HUES64 (cell line): ENCODE measurements around the gene APIP.
"Not testable (repeated sequence)": the region's sequence is repeated elsewhere in the genome, so short reads cannot be mapped to it uniquely, and the experiment has no call there.

Experiments
- H3K27ac ChIP-seq: 2 replicates; pipeline ENCODE4 v1.7.0; 2013; ENCODE audit warnings: low read depth, low read length, inconsistent platforms
- H3K27me3 ChIP-seq: 2 replicates; pipeline ENCODE4 v1.6.1; 2013; ENCODE audit warnings: mild to moderate bottlenecking, low read length; ENCODE audit not compliant: insufficient read depth
- H3K36me3 ChIP-seq: 2 replicates; pipeline ENCODE4 v1.6.1; 2013; ENCODE audit warnings: mild to moderate bottlenecking, low read length; ENCODE audit not compliant: insufficient read depth
- H3K4me1 ChIP-seq: 2 replicates; pipeline ENCODE4 v1.6.1; 2013; ENCODE audit warnings: mild to moderate bottlenecking, low read length, moderate library complexity; ENCODE audit not compliant: insufficient read depth
- H3K4me3 ChIP-seq: 2 replicates; pipeline ENCODE4 v1.5.1; 2013; ENCODE audit warnings: mild to moderate bottlenecking, low read length, moderate library complexity
- H3K9ac ChIP-seq: 2 replicates; pipeline ENCODE4 v1.6.1; 2013; ENCODE audit warnings: mild to moderate bottlenecking, low read depth, low read length
- H3K9me3 ChIP-seq: 2 replicates; pipeline ENCODE4 v1.6.1; 2013; ENCODE audit warnings: low read depth, low read length; ENCODE audit not compliant: insufficient read depth
- WGBS: fragments of 150-250, 120-280 bp; methylation state at CpG from one replicate; pipeline ENCODE4 v1.1.7; 2013; ENCODE audit warnings: missing lambda C conversion rate; 5-methylcytosine and 5-hydroxymethylcytosine counted together

APIP gene

DNA sequence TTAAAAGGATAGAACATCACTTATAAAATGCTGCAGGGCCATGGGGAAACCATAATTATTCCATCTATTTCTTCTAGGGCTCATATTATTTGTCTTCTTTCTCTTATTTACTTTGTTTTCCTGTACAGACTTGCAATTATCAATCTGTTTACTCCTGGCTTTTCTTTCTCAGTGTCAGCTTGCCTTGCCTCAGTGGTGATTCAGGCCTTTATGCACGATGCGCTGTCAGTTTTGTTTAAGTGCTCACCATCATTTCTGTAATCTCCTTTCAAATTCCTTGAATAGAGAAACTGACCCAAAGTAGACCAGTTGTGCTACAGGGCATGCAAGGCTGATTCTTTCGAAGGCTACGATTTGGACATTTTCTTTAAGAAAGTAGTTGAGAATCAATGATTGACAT lies 5.0 kb upstream of the APIP start:
- Histone ChIP-seq H3K36me3 (peaks cover 15% of the 10 kb centered on the region), H3K27me3 (no peaks in the 10 kb centered on the region), H3K9me3 (no peaks in the 10 kb centered on the region), H3K4me1 (peaks cover 6% of the 10 kb centered on the region; the same call in 1 of the 2 replicates), H3K27ac (no peak overlapping the region), H3K9ac (no peak overlapping the region), H3K4me3 (no peak overlapping the region)
- 96% methylated on average over 4 of the region's 4 CpGs for WGBS

- 14% methylated on average over 20 of the region's 23 CpGs for WGBS
- Histone ChIP-seq H3K4me1 (peaks cover 9% of the 10 kb centered on the region; the same call in 1 of the 2 replicates), H3K27me3 (no peaks in the 10 kb centered on the region), H3K36me3 (peaks cover 25% of the 10 kb centered on the region), H3K4me3 (peak overlapping the region; percentile 99), H3K27ac (peak overlapping the region; percentile 98), H3K9me3 (no peaks in the 10 kb centered on the region), H3K9ac (peak overlapping the region; percentile 99)
These were observed 928 bp upstream of the APIP start for GRCh38 chr11:34916843-34917770.

DNA sequence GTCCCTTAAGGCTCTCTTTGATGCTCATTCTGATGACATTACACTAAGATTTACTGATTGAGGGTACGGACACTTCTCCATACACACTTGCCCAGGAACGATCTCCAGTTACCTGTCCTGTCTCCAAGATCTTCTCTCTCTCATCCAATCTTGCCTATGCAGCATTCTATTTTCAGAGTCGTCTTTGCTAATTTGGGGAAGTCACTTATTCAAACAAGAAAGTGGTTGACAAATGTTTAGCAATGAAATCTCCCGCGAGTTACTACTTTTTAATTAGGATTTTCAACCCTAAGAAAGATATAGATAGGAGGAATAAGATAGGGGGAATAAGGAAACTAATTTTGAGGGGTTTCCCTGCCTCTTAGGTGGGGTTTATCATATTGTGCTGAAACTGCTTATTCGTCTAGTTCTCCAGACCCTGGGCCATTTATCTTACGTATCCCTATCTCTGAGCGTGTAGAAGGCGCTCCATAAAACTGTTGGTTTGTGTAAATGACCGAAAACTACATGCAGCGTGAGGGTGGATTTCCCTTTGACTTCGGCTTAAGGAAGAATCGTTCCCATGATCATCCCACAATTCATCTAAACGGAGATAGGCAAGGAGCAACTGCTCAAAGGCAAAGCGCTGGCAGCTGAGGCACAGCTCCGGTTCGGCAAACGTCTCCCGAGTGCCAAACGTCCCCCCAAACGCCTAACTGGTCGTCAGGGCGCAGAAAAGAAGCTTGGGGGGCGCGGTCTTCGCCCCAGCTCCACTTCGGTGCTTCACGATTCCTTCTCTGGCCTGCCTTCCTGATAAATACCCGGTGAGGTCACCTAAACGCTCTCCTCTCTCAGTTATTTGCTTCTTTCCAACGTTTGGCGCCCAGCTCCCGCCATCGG lies 804 bp downstream of the APIP start:
- H3K27me3 ChIP-seq = no peaks in the 10 kb centered on the region
- H3K4me3 ChIP-seq = peak overlapping the region; percentile 99
- peaks cover 18% of the 10 kb centered on the region for H3K36me3 ChIP-seq
- H3K27ac ChIP-seq = peak overlapping the region; percentile 98
- H3K9me3 ChIP-seq = no peaks in the 10 kb centered on the region
- peaks cover 9% of the 10 kb centered on the region for H3K4me1 ChIP-seq
- H3K9ac ChIP-seq = peak overlapping the region; percentile 83
- 14% methylated on average over 34 of the region's 34 CpGs for WGBS

DNA sequence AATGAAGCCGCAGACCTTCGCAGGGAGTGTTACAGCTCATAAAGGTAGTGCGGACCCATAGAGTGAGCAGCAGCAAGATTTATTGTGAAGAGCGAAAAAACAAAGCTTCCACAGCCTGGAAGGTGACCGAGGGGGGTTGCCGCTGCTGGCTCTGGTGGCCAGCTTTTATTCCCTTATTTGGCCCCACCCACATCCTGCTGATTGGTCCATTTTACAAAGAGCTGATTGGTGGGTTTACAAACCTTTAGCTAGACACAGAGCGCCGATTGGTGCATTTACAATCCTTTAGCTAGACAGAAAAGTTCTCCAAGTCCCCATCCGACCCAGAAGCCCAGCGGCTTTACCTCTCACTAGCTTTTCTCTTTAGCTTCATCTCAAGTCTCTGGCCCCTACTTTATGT lies 2.6 kb downstream of the APIP start:
- not testable (repeated sequence) for H3K27me3 ChIP-seq, H3K4me3 ChIP-seq, H3K27ac ChIP-seq, H3K36me3 ChIP-seq, H3K9ac ChIP-seq, H3K9me3 ChIP-seq
- peaks cover 23% of the 10 kb centered on the region for H3K4me1 ChIP-seq
- 96% methylated on average over 10 of the region's 10 CpGs for WGBS

DNA sequence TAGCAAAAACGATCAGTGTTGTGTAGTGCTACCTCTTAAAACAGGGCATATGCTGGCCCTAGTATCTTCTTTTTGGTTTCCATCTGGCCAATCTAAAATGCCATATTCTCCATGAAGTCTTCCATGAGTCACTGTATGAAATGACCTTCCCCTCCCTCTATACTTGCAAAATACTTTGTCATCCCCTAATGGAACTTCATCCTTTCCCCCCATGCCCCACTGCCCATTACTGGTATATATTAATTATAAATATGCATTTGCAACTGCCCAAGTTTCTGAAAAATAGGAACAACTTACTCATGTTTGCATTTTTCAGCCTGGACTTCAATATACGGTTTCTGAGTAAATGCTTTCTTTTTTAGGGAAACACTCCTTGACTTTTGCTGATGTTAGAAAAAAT lies 4.5 kb downstream of the APIP start:
- Histone ChIP-seq H3K9ac (no peak overlapping the region), H3K4me3 (no peak overlapping the region), H3K9me3 (no peaks in the 10 kb centered on the region), H3K27ac (no peak overlapping the region), H3K36me3 (peaks cover 10% of the 10 kb centered on the region), H3K4me1 (peaks cover 30% of the 10 kb centered on the region), H3K27me3 (no peaks in the 10 kb centered on the region)
- WGBS = 93% methylated on average over 2 of the region's 2 CpGs

GRCh38 chr11:34910817-34911216 lies 5.4 kb downstream of the APIP start:
- Histone ChIP-seq H3K4me1 (peaks cover 30% of the 10 kb centered on the region), H3K27ac (no peak overlapping the region), H3K4me3 (no peak overlapping the region), H3K36me3 (peaks cover 10% of the 10 kb centered on the region), H3K9me3 (no peaks in the 10 kb centered on the region), H3K27me3 (no peaks in the 10 kb centered on the region), H3K9ac (no peak overlapping the region)
- 100% methylated on average over 1 of the region's 1 CpG for WGBS

- H3K36me3 ChIP-seq = peaks cover 10% of the 10 kb centered on the region
- H3K4me3 ChIP-seq = no peak overlapping the region
- 88% methylated on average over 4 of the region's 4 CpGs for WGBS
- H3K27ac ChIP-seq = no peak overlapping the region
- H3K9me3 ChIP-seq = no peaks in the 10 kb centered on the region
- H3K27me3 ChIP-seq = no peaks in the 10 kb centered on the region
- peaks cover 28% of the 10 kb centered on the region for H3K4me1 ChIP-seq
- H3K9ac ChIP-seq = no peak overlapping the region
These were observed 6.2 kb downstream of the APIP start for GRCh38 chr11:34909955-34910354.

- Histone ChIP-seq H3K4me3 (no peak overlapping the region), H3K27me3 (no peaks in the 10 kb centered on the region), H3K9me3 (no peaks in the 10 kb centered on the region), H3K27ac (no peak overlapping the region), H3K36me3 (peaks cover 10% of the 10 kb centered on the region), H3K4me1 (peaks cover 27% of the 10 kb centered on the region), H3K9ac (no peak overlapping the region)
- WGBS = 74% methylated on average over 6 of the region's 6 CpGs
These were observed 6.8 kb downstream of the APIP start for GRCh38 chr11:34909415-34909814.

GRCh38 chr11:34907934-34908593 lies 8.1 kb downstream of the APIP start:
- 71% methylated on average over 3 of the region's 3 CpGs for whole genome bisulfite sequencing
- no peaks in the 10 kb centered on the region for H3K27me3 ChIP-seq
- H3K36me3 ChIP-seq = peaks cover 5% of the 10 kb centered on the region; the same call in 1 of the 2 replicates
- H3K27ac ChIP-seq = no peak overlapping the region
- H3K9ac ChIP-seq = no peak overlapping the region
- H3K4me1 ChIP-seq = peaks cover 27% of the 10 kb centered on the region
- H3K4me3 ChIP-seq = no peak overlapping the region
- H3K9me3 ChIP-seq = no peaks in the 10 kb centered on the region

DNA sequence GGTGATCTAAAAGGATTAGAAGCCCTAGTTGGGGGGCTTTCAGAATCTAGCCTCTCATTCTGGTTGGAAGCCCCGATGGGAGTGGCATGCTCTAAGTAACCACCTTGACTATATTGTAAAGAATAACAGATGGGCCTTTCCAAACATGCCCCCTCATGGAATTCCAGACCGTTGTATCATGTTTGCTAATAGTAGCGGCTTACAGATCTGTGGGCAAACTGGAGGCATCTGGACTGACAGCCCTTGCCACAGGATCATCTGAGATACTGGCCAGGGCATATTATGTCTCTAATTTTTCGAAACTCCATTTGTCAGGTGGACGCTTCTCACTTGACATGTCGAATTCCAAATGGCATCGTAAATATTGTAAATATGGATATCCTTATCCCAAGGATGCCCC lies 10.5 kb downstream of the APIP start:
- H3K4me1 ChIP-seq = peaks cover 27% of the 10 kb centered on the region
- no peak overlapping the region for H3K27ac ChIP-seq

More for the DNA sequence above, 10.5 kb downstream of the APIP start:
- peaks cover 15% of the 10 kb centered on the region for H3K9me3 ChIP-seq
- H3K4me3 ChIP-seq = no peak overlapping the region
- no peak overlapping the region for H3K9ac ChIP-seq
- peaks cover 5% of the 10 kb centered on the region; the same call in 1 of the 2 replicates for H3K36me3 ChIP-seq
- 98% methylated on average over 5 of the region's 7 CpGs for WGBS
- no peaks in the 10 kb centered on the region for H3K27me3 ChIP-seq
